H1 (cell line): ENCODE measurements around the gene HRH2. TPM values are rescaled to one million over a fixed set of nuclear protein-coding genes. Genes with fewer than 3 reads are reported as not detected.

Source experiments
- CTCF ChIA-PET: fragments of 300-600 bp; sonication (Branson Sonifier 250); formaldehyde crosslinking; loops from one replicate; lab custom pipeline; 2021; ENCODE audit not compliant: partially characterized antibody; lab: Charles Lee
- POLR2A ChIA-PET: fragments of 300-600 bp; sonication (Branson Sonifier 250); formaldehyde crosslinking; loops from one replicate; lab custom pipeline; 2021; ENCODE audit warnings: inconsistent platforms; ENCODE audit not compliant: partially characterized antibody; lab: Charles Lee
- DNase-seq, 2 experiments: peaks; one replicate each; pipeline versions ENCODE4 v3.0.0 to v3.0.0-alpha.2; 2010 to 2022; ENCODE audit warnings: low spot score in 2 of 2, low read depth in 1 of 2, mixed read lengths in 1 of 2
- FAIRE-seq: peaks from 2 replicates; lab custom pipeline; 2011; peaks lifted over from hg19 to GRCh38; lab: Jason Lieb, UNC
- H2AFZ ChIP-seq: 2 replicates; pipeline ENCODE4 v1.8.1; 2012; ENCODE audit warnings: low read length, inconsistent platforms
- H2AK5ac ChIP-seq: 2 replicates; pipeline ENCODE4 v1.6.1; 2013; ENCODE audit warnings: low read depth, low read length
- H2BK120ac ChIP-seq: replicated peaks from 2 replicates; pipeline ENCODE3; 2013; ENCODE audit warnings: low read depth, low read length, inconsistent platforms
- H2BK12ac ChIP-seq: 2 replicates; pipeline ENCODE4 v1.6.1; 2013; ENCODE audit warnings: low read depth, low read length
- H2BK15ac ChIP-seq: 2 replicates; pipeline ENCODE4 v1.6.1; 2013; ENCODE audit warnings: low read length
- H2BK20ac ChIP-seq: 2 replicates; pipeline ENCODE4 v1.6.1; 2013; ENCODE audit warnings: low read length
- H2BK5ac ChIP-seq: 2 replicates; pipeline ENCODE4 v1.6.1; 2013; ENCODE audit warnings: low read depth, low read length
- H3K14ac ChIP-seq: 2 replicates; pipeline ENCODE4 v1.6.1; 2013; ENCODE audit warnings: inconsistent platforms; ENCODE audit not compliant: insufficient read length
- H3K18ac ChIP-seq: 2 replicates; pipeline ENCODE4 v1.6.1; 2013; ENCODE audit warnings: low read length; ENCODE audit errors: extremely low read depth
- H3K23ac ChIP-seq: 2 replicates; pipeline ENCODE4 v1.6.1; 2013; ENCODE audit warnings: inconsistent platforms; ENCODE audit not compliant: insufficient read length
- H3K23me2 ChIP-seq: 2 replicates; pipeline ENCODE4 v1.6.1; 2013; ENCODE audit warnings: low read depth, low read length
- H3K27ac ChIP-seq: 2 replicates; pipeline ENCODE4 v1.6.1; 2011; ENCODE audit warnings: low read depth, low read length, inconsistent platforms
- H3K27me3 ChIP-seq, 4 experiments: replicated peaks in 1 of 4; 1 replicate in 1 of 4; 2 replicates in 3 of 4; pipeline versions ENCODE4 v1.6.1 to v1.8.1; 2011 to 2013; ENCODE audit warnings: low read length in 3 of 4, mild to moderate bottlenecking in 3 of 4, inconsistent platforms in 2 of 4, mixed read lengths in 2 of 4, moderate library complexity in 1 of 4; ENCODE audit not compliant: control insufficient read depth in 3 of 4, insufficient read depth in 3 of 4; ENCODE audit errors: extremely low read depth in 1 of 4
- H3K36me3 ChIP-seq, 4 experiments: 2 replicates each; pipeline versions ENCODE4 v1.6.1 to v1.8.1; 2011 to 2013; ENCODE audit warnings: mild to moderate bottlenecking in 4 of 4, low read length in 3 of 4, moderate library complexity in 2 of 4, control low read depth in 1 of 4, inconsistent platforms in 1 of 4; ENCODE audit not compliant: insufficient read depth in 4 of 4, control insufficient read depth in 2 of 4
- H3K4ac ChIP-seq: replicated peaks from 2 replicates; pipeline ENCODE3; 2013; ENCODE audit warnings: low read length, low read depth, mixed read lengths, inconsistent platforms; ENCODE audit not compliant: insufficient read length
- H3K4me1 ChIP-seq, 4 experiments: replicated peaks in 1 of 4; 1 replicate in 1 of 4; 2 replicates in 3 of 4; pipeline versions ENCODE4 v1.6.1 to v1.8.1; 2011 to 2013; ENCODE audit warnings: low read length in 3 of 4, inconsistent platforms in 2 of 4, mixed read lengths in 1 of 4; ENCODE audit not compliant: insufficient read depth in 4 of 4, control insufficient read depth in 3 of 4
- H3K4me2 ChIP-seq, 2 experiments: 2 replicates each; pipeline versions ENCODE4 v1.6.1 to v1.8.1; 2011 to 2013; ENCODE audit warnings: low read depth in 2 of 2, low read length in 2 of 2, control low read depth in 1 of 2, inconsistent platforms in 1 of 2, mild to moderate bottlenecking in 1 of 2; ENCODE audit not compliant: insufficient read depth in 1 of 2
- H3K4me3 ChIP-seq, 4 experiments: fragments of 200-600, 300-600 bp in 1 of 4; sonication (generic), shearing (Covaris generic), sonication (Bioruptor Twin) in 1 of 4; 2 replicates each; pipeline versions ENCODE4 v1.5.1 to v1.8.1; 2011 to 2016; ENCODE audit warnings: low read length in 4 of 4, low read depth in 3 of 4, control low read depth in 2 of 4, inconsistent platforms in 2 of 4, mild to moderate bottlenecking in 2 of 4, mixed read lengths in 1 of 4, moderate library complexity in 1 of 4; ENCODE audit not compliant: insufficient read depth in 2 of 4; ENCODE audit errors: extremely low read depth in 1 of 4
- H3K56ac ChIP-seq: replicated peaks from 2 replicates; pipeline ENCODE3; 2013; ENCODE audit warnings: low read depth, mild to moderate bottlenecking, mixed read lengths, low read length, inconsistent platforms; ENCODE audit not compliant: insufficient read length
- H3K79me1 ChIP-seq: 2 replicates; pipeline ENCODE4 v1.6.1; 2013; ENCODE audit warnings: low read depth, low read length, control low read depth
- H3K79me2 ChIP-seq, 2 experiments: 2 replicates each; pipeline versions ENCODE4 v1.6.1 to v1.8.1; 2012 to 2013; ENCODE audit warnings: low read length in 2 of 2, mild to moderate bottlenecking in 2 of 2, inconsistent platforms in 1 of 2; ENCODE audit not compliant: insufficient read depth in 2 of 2, control insufficient read depth in 1 of 2
- H3K9ac ChIP-seq, 4 experiments: replicated peaks in 1 of 4; 1 replicate in 1 of 4; 2 replicates in 3 of 4; pipeline versions ENCODE4 v1.6.1 to v1.8.1; 2011 to 2013; ENCODE audit warnings: low read depth in 3 of 4, low read length in 3 of 4, control low read depth in 2 of 4, mild to moderate bottlenecking in 2 of 4, moderate library complexity in 2 of 4, inconsistent platforms in 1 of 4; ENCODE audit errors: extremely low read depth in 1 of 4
- H3K9me3 ChIP-seq, 2 experiments: 2 replicates each; pipeline versions ENCODE4 v1.6.1 to v1.8.1; 2012 to 2013; ENCODE audit warnings: mild to moderate bottlenecking in 2 of 2, moderate library complexity in 2 of 2, control low read depth in 1 of 2, inconsistent platforms in 1 of 2, low read depth in 1 of 2, low read length in 1 of 2, mixed read lengths in 1 of 2; ENCODE audit not compliant: insufficient read depth in 2 of 2
- H4K20me1 ChIP-seq, 2 experiments: replicated peaks in 1 of 2; 2 replicates each; pipeline versions ENCODE3 to v1.8.1; 2011 to 2013; ENCODE audit warnings: inconsistent platforms in 2 of 2, low read length in 2 of 2, mild to moderate bottlenecking in 1 of 2; ENCODE audit not compliant: insufficient read depth in 2 of 2, control insufficient read depth in 1 of 2
- H4K5ac ChIP-seq: 2 replicates; pipeline ENCODE4 v1.6.1; 2013; ENCODE audit warnings: low read length, low read depth, mixed read lengths, inconsistent platforms; ENCODE audit not compliant: insufficient read length
- H4K8ac ChIP-seq: 2 replicates; pipeline ENCODE4 v1.8.0; 2013; ENCODE audit warnings: mild to moderate bottlenecking, moderate library complexity, low read length, inconsistent platforms; ENCODE audit not compliant: insufficient read depth; ENCODE audit errors: extremely low read depth
- H4K91ac ChIP-seq: replicated peaks from 2 replicates; pipeline ENCODE3; 2013; ENCODE audit warnings: low read length, mixed read lengths, inconsistent platforms; ENCODE audit not compliant: insufficient read length
- BCL11A ChIP-seq, 2 experiments: IDR thresholded peaks; one replicate each; pipeline ENCODE4 v1.6.1; 2011; ENCODE audit warnings: low read depth in 2 of 2, low read length in 2 of 2, mild to moderate bottlenecking in 2 of 2
- GTF2F1 ChIP-seq: IDR thresholded peaks from 2 replicates; pipeline ENCODE4 v1.6.1; 2012; ENCODE audit warnings: low read depth, low read length, improper control_type of control experiment, borderline replicate concordance
- HDAC6 ChIP-seq: IDR thresholded peaks from one replicate; pipeline ENCODE4 v1.7.1; 2012; ENCODE audit warnings: low read depth, mild to moderate bottlenecking, inconsistent platforms, low read length, moderate library complexity
- TAF1 ChIP-seq: IDR thresholded peaks from 2 replicates; pipeline ENCODE4 v1.6.1; 2011; ENCODE audit warnings: mild to moderate bottlenecking, low read depth, low read length
- TCF12 ChIP-seq: IDR thresholded peaks from 2 replicates; pipeline ENCODE4 v1.6.1; 2011; ENCODE audit warnings: low read depth, mild to moderate bottlenecking, low read length
- USF2 ChIP-seq: IDR thresholded peaks from 2 replicates; pipeline ENCODE4 v1.6.1; 2011; ENCODE audit warnings: low read length, improper control_type of control experiment
- WGBS, 2 experiments: shearing (Covaris generic) in 1 of 2; methylation state at CpG; one replicate each; pipeline versions ENCODE4 v1.1.6 to v1.1.7; 2013 to 2015; ENCODE audit warnings: low lambda C conversion rate in 2 of 2, mixed read lengths in 2 of 2, inconsistent platforms in 1 of 2, low coverage in 1 of 2, missing lambda C conversion rate in 1 of 2; ENCODE audit not compliant: insufficient replicate concordance in 2 of 2, insufficient coverage in 1 of 2, insufficient read length in 1 of 2; ENCODE audit errors: extremely low coverage in 1 of 2, missing lambda C conversion rate in 1 of 2; 5-methylcytosine and 5-hydroxymethylcytosine counted together
- polyA plus RNA-seq, 7 experiments: library from polyadenylated mRNA; depleted of rRNA in 3 of 7; stranded (reverse) in 5 of 7; unstranded in 2 of 7; fragments of >200 nt in 5 of 7; fragments of 200-250 nt in 2 of 7; gene quantifications; 1 replicate in 5 of 7; 2 replicates in 1 of 7; 4 replicates in 1 of 7; pipeline versions ENCODE4 v1.2.1 to v1.2.3, GENCODE V29; 2011 to 2013; ENCODE audit warnings: missing spikeins in 2 of 7, mixed read lengths in 2 of 7
- total RNA-seq: library from RNA; stranded (reverse); fragmentation: NEBNext Ultra II Directional; extraction: Animal tissue kit (Norgen Biotek cat#: 25700); gene quantifications from 2 replicates; pipeline ENCODE4 v1.2.1, GENCODE V29; 2021

HRH2 gene
- total and polyA plus RNA-seq, 2 of the 8 experiments (the other 6 are each of a cell fraction or from before 2014, with no cell fraction given), result 7.8 to 8.1 TPM

GRCh38 chr5:175711031-175711430 lies 53.2 kb downstream of the HRH2 start:
- H3K27me3 ChIP-seq, result peaks cover 0 to 6% (median 0%) of the 10 kb centered on the region in 4 experiments; a peak in 1 of 7 replicates
- no peaks in the 10 kb centered on the region for H3K79me2 ChIP-seq
- DNase-seq (no peak), FAIRE-seq (no peak)
- H2AK5ac ChIP-seq, result no peak overlapping the region
- no peaks in the 10 kb centered on the region for H3K23me2 ChIP-seq
- H3K18ac ChIP-seq, result no peak overlapping the region
- POLR2A ChIA-PET, result interaction anchor here (1.3 kb wide), 1 partner anchor 19 kb away, joined by 3 read pairs; no protein-coding TSS in a partner anchor
- H2BK120ac ChIP-seq, result no peak overlapping the region
- no peak overlapping the region for H3K9ac ChIP-seq
- H3K4me2 ChIP-seq, result no peak overlapping the region
- no peak overlapping the region for H2AFZ ChIP-seq
- WGBS, 2 experiments, result 93% methylated on average over 5 of the region's 5 CpGs; no CpG with 5 or more reads in 1 of the 2 experiments
- H3K14ac ChIP-seq, result no peak overlapping the region
- no peak for TF ChIP-seq BCL11A (IDR thresholded peaks at IDR 0.05; ENCODE audit: low read depth in 2 of 2, low read length in 2 of 2)
- TF ChIP-seq TCF12, result no peak
- TF ChIP-seq TAF1, result no peak
- TF ChIP-seq GTF2F1, result no peak
- no peak for TF ChIP-seq HDAC6
- no peak for TF ChIP-seq USF2
- H3K79me1 ChIP-seq, result no peaks in the 10 kb centered on the region
- H3K9me3 ChIP-seq, result peaks cover 8 to 14% of the 10 kb centered on the region in 2 experiments
- CTCF ChIA-PET, result interaction anchor here (0.6 to 3.1 kb wide), 9 partner anchors 8 to 922 kb away, joined by 3 to 17 read pairs (median 9); no protein-coding TSS in a partner anchor
- no peak overlapping the region for H3K27ac ChIP-seq
- H3K23ac ChIP-seq, result no peak overlapping the region
- H2BK20ac ChIP-seq, result no peak overlapping the region
- H4K20me1 ChIP-seq, result no peaks in the 10 kb centered on the region
- no peak overlapping the region for H4K8ac ChIP-seq
- H3K4me3 ChIP-seq, result no peak overlapping the region
- no peak overlapping the region for H2BK5ac ChIP-seq
- H4K5ac ChIP-seq, result no peak overlapping the region
- no peak overlapping the region for H3K4ac ChIP-seq
- H2BK15ac ChIP-seq, result no peak overlapping the region
- no peak overlapping the region for H4K91ac ChIP-seq
- no peak overlapping the region for H3K56ac ChIP-seq
- H3K36me3 ChIP-seq, result no peaks in the 10 kb centered on the region
- no peaks in the 10 kb centered on the region for H3K4me1 ChIP-seq
- H2BK12ac ChIP-seq, result no peak overlapping the region
